Cardiac muscle cell (in vitro differentiated cells and primary cell): ENCODE results near the gene SPRYD7. TPM values are rescaled to one million over a fixed set of nuclear protein-coding genes. Genes with fewer than 3 reads are reported as not detected.

Experiments used
- DNase-seq, 2 donors: peaks; one replicate each; pipeline versions ENCODE4 v3.0.0 to v3.0.0-alpha.2; 2010 to 2017; ENCODE audit warnings: low read depth in 1 of 2, low spot score in 1 of 2
- H3K27ac ChIP-seq: fragments of 200-600 bp; sonication (generic); 2 replicates; pipeline ENCODE4 v1.5.1; 2016
- H3K27me3 ChIP-seq: fragments of 200-600 bp; sonication (generic); 2 replicates; pipeline ENCODE4 v1.6.0; 2016; ENCODE audit warnings: control low read depth
- H3K36me3 ChIP-seq: fragments of 200-600 bp; sonication (generic); 2 replicates; pipeline ENCODE4 v1.5.1; 2016; ENCODE audit warnings: control low read depth
- H3K4me1 ChIP-seq: fragments of 200-600 bp; sonication (generic); 2 replicates; pipeline ENCODE4 v1.8.1; 2017; ENCODE audit warnings: low read depth, mild to moderate bottlenecking, mixed run types
- H3K4me3 ChIP-seq: fragments of 200-600 bp; sonication (generic); 2 replicates; pipeline ENCODE4 v1.5.1; 2016; ENCODE audit warnings: mild to moderate bottlenecking
- H3K9me3 ChIP-seq: fragments of 200-600 bp; sonication (generic); 2 replicates; pipeline ENCODE4 v1.5.1; 2017; ENCODE audit warnings: low read depth, mild to moderate bottlenecking, control low read depth
- polyA plus RNA-seq: library from polyadenylated mRNA; unstranded; fragments of >200 nt; fragmentation: Nextera tagmentation; extraction: Ambion mirVana; gene quantifications from 2 replicates; pipeline ENCODE4 v1.2.1, GENCODE V29; 2016
- total RNA-seq: library from RNA; depleted of rRNA; stranded (reverse); fragments of >200 nt; gene quantifications from 2 replicates; pipeline ENCODE4 v1.2.3, GENCODE V29; 2016
- TF ChIP-seq, protein P1 (sequence below): IDR thresholded peaks from 2 replicates; pipeline ENCODE4 v1.5.1; 2012; ENCODE audit warnings: low read depth, mild to moderate bottlenecking, low read length

SPRYD7 gene
- total and polyA plus RNA-seq, 2 experiments from 2014 or later = 5.9 to 18.4 TPM

DNA sequence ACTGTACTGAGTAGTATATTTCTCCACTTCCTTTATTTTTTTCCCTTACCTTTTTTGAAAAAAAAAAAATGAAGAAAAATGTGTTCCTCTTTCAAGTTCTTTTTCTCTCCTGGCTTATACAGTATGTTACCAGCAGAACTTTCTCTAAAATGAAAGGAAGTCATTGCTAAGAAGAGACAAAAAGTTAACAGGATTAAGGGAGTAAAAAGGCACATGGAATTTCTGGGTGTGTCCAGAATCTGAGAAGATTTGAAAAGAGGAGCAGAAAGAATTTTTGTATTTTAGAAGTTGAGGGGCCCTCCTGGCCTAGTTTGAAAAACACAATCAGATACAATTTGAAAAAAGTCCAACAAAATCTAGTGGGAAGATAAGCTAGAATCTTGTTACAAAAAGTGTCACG, 39.7 kb upstream of the SPRYD7 start:
- Histone ChIP-seq H3K4me3 (no peak overlapping the region), H3K36me3 (no peaks in the 10 kb centered on the region), H3K27me3 (no peaks in the 10 kb centered on the region), H3K9me3 (no peaks in the 10 kb centered on the region), H3K4me1 (no peaks in the 10 kb centered on the region), H3K27ac (no peak overlapping the region)
- no peak for DNase-seq
- TF ChIP-seq, protein P1, sequence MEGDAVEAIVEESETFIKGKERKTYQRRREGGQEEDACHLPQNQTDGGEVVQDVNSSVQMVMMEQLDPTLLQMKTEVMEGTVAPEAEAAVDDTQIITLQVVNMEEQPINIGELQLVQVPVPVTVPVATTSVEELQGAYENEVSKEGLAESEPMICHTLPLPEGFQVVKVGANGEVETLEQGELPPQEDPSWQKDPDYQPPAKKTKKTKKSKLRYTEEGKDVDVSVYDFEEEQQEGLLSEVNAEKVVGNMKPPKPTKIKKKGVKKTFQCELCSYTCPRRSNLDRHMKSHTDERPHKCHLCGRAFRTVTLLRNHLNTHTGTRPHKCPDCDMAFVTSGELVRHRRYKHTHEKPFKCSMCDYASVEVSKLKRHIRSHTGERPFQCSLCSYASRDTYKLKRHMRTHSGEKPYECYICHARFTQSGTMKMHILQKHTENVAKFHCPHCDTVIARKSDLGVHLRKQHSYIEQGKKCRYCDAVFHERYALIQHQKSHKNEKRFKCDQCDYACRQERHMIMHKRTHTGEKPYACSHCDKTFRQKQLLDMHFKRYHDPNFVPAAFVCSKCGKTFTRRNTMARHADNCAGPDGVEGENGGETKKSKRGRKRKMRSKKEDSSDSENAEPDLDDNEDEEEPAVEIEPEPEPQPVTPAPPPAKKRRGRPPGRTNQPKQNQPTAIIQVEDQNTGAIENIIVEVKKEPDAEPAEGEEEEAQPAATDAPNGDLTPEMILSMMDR = no peak

DNA sequence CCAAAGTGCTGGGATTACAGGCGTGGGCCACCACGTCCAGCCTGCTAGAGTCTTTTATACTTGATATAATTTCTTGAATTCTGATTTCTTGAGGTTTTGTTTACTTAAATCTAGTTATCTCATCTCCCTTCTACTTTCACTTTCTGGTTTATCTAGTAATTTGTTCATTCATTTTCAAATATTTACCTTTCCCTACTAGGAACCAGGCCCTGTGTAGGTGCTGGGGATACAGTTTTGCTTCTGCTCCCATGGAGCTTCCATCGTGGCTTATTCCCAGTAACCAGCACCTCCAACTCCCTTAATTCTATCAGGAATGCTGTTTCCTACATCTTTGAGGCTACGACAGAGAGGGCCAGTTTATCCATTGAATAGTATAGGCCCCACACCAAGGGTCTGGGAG, 36.6 kb upstream of the SPRYD7 start:
- H3K27ac ChIP-seq = no peak overlapping the region
- H3K36me3 ChIP-seq = no peaks in the 10 kb centered on the region
- no peak for DNase-seq
- H3K4me3 ChIP-seq = no peak overlapping the region
- no peaks in the 10 kb centered on the region for H3K4me1 ChIP-seq
- TF ChIP-seq, protein P1 = no peak
- H3K9me3 ChIP-seq = no peaks in the 10 kb centered on the region
- H3K27me3 ChIP-seq = no peaks in the 10 kb centered on the region

DNA sequence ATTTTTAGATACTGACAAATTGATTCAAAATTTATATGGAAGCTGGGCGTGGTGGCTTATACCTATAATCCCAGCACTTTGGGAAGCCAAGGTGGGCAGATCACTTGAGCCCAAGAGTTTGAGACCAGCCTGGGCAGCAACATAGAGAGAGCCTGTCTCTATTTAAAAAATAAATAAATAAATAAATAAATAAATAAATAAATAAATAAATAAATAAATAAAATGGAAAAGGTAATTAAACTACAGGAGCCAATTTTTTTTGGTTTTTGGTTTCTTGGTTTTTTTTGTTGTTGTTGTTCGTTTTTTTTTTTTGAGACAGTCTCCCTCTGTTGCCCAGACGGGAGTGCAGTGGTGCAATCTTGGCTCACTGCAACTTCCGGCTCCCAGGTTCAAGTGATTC, 31.3 kb upstream of the SPRYD7 start:
- Histone ChIP-seq H3K4me1 (no peaks in the 10 kb centered on the region), H3K4me3 (no peak overlapping the region), H3K9me3 (no peaks in the 10 kb centered on the region), H3K27ac (no peak overlapping the region), H3K27me3 (no peaks in the 10 kb centered on the region), H3K36me3 (no peaks in the 10 kb centered on the region)
- TF ChIP-seq, protein P1 = no peak
- no peak for DNase-seq

DNA sequence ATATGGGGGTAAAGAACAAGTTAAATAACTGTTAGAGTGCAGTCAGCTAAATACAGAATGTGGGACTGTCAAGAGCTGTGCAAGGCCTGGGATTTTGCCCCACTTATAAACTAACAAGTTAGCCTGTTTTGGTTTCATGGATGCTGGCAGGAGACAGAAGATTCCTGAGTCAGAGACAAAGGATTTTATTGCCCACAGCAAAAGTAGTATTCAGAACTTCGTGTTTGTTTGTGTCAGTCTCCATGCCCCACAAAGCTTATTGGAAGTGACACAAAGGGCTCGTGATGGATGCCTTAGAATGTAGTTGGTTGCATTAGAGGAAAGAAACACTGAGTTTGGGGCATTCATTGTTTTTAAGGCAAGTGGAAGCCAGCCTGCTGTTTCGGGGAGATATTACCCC, 22.2 kb upstream of the SPRYD7 start:
- H3K4me3 ChIP-seq = no peak overlapping the region
- peaks cover 2% of the 10 kb centered on the region for H3K9me3 ChIP-seq
- no peak for DNase-seq
- H3K4me1 ChIP-seq = no peaks in the 10 kb centered on the region
- TF ChIP-seq, protein P1 = no peak
- no peaks in the 10 kb centered on the region for H3K27me3 ChIP-seq
- H3K27ac ChIP-seq = no peak overlapping the region
- no peaks in the 10 kb centered on the region for H3K36me3 ChIP-seq

DNA sequence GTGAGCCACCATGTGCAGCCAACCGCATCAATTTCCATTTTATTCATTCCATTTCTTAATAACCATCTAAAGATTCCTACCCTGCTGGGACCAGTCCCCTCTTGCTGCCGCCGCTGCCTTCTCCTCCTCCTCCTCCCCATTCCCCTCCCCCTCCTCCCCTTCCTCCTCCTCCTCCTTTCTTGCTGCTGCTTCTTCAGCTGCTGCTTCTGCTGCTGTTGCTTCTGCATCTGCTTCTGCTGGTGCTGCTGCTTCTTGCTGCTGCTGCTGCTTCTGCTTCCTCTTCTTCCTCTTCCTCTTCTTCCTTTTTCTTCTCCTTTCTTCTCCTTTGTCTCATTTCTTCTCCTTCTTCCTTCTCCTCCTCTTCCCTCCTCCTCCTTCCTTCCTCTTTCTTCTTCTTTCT, 20.0 kb upstream of the SPRYD7 start:
- H3K27ac ChIP-seq = no peak overlapping the region
- no peaks in the 10 kb centered on the region for H3K4me1 ChIP-seq
- H3K9me3 ChIP-seq = peaks cover 2% of the 10 kb centered on the region
- H3K4me3 ChIP-seq = no peak overlapping the region
- no peak for DNase-seq
- TF ChIP-seq, protein P1 = no peak
- H3K36me3 ChIP-seq = no peaks in the 10 kb centered on the region
- no peaks in the 10 kb centered on the region for H3K27me3 ChIP-seq
